GM18907 (cell line): Measurements from ENCODE around the gene ADORA2B.
"Not testable (repeated sequence)": the region's sequence is repeated elsewhere in the genome, so short reads cannot be mapped to it uniquely, and the experiment has no call there.

Source experiments
- ATAC-seq: cut with Tn5 transposase; IDR thresholded peaks from one replicate; pipeline ENCODE4 v1.9.1; 2021; ENCODE audit warnings: mild to moderate bottlenecking, moderate library complexity; ENCODE audit not compliant: unreplicated experiment

The ADORA2B gene

DNA sequence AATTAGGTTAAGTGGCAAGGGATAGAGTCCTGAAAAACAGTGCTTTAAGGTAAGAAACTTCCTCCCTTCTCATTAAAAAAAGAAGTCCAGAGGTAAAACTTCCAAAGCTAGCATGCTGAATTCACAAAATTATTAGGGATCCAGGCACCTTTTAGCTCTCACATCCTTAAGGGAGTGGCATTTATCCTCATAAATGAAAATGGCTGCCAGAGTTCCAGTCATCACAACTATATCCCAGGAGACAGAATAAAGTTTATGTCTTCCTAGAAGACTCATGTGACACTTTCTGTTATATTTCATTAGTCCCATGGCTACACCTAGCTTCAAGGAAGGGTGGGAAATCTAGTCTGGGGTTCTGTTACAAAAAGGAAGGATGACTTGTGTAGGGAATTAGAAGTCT lies 23.3 kb upstream of the ADORA2B start:
- no peak for ATAC-seq

GRCh38 chr17:15922586-15922985 lies 22.3 kb upstream of the ADORA2B start:
- ATAC-seq = no peak

GRCh38 chr17:15926039-15926740 lies 18.7 kb upstream of the ADORA2B start:
- no peak for ATAC-seq

DNA sequence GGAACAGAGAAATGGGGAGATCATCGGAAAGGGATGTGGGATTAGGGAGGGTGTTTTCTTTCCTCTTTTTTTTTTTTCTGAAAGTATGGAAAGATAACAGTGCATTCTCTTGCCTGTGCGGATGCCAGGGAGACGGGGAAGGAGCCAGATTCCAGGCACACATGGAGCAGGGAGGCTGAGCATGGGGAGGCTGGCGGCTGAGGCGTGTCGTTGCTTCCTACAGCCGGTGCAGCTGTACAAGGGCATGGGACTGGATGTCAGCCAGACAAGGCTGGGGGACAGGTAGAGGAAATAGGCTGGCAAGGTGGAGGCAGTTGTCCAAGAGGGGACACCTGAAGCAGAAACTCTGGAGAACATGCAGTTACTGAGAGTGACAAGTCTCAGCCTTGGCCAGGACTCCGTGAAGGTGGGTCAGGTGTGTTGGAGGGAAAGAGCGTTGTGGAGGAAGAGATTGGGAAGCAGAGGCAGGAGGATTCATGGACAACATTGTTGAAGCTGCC lies 16.6 kb upstream of the ADORA2B start:
- no peak for ATAC-seq

GRCh38 chr17:15929941-15930340 lies 15.0 kb upstream of the ADORA2B start:
- ATAC-seq = no peak

DNA sequence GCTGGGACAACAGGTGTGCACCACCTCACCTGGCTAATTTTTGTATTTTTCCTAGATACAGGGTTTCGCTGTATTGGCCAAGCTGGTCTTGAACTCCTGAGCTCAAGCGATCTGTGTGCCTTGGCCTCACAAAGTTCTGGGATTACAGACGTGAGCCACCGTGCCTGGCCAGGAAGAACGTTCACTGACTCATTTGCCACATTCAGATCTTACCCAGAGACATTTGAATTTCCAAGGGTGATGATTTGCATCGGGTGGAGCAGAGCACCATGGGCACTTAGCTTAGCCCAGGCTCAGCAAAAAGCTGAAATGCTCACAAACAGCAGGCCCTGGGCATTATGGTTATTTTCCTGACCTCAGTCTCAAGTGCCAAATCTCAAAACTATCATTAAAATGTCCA lies 14.5 kb upstream of the ADORA2B start:
- no peak for ATAC-seq

GRCh38 chr17:15931394-15931793 lies 13.5 kb upstream of the ADORA2B start:
- ATAC-seq = no peak

DNA sequence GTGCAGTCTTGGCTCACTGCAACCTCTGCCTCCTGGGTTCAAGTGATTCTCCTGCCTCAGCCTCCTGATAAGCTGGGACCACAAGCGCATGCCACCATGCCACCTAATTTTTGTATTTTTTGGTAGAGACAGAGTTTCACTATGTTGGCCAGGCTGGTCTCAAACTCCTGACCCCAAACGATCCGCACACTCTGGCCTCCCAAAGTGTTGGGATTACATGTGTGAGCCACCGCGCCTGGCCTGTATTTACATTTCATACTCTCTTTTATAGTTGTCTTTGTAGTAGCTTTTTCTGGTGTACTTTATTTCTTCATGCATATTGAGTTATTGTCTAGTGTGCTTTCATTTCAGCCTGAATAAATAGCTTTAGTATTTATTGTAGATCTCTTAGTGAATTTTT lies 10.1 kb upstream of the ADORA2B start:
- no peak for ATAC-seq

GRCh38 chr17:15935891-15936290 lies 9.0 kb upstream of the ADORA2B start:
- no peak for ATAC-seq

- ATAC-seq = not testable (repeated sequence)
Observed at GRCh38 chr17:15936481-15936880, 8.4 kb upstream of the ADORA2B start.

DNA sequence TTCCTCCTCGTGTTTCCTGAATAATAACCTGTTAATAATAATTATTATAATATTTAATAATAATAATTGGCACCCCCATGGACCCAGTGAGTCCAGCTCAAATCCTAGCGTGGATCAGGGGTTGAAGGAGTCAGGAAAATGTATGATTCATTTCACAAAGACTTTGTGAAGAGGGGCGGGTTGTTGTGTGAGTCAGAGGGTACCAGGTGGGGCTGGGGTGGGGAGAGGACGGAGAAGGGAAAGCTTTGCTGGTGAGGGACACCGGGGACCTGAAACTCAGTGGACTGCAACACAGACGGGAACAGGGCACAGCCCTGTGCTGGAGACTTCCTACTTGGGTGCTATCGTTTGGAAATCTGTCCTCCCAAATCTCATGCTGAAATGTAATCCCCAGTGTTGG lies 3.1 kb upstream of the ADORA2B start:
- no peak for ATAC-seq

DNA sequence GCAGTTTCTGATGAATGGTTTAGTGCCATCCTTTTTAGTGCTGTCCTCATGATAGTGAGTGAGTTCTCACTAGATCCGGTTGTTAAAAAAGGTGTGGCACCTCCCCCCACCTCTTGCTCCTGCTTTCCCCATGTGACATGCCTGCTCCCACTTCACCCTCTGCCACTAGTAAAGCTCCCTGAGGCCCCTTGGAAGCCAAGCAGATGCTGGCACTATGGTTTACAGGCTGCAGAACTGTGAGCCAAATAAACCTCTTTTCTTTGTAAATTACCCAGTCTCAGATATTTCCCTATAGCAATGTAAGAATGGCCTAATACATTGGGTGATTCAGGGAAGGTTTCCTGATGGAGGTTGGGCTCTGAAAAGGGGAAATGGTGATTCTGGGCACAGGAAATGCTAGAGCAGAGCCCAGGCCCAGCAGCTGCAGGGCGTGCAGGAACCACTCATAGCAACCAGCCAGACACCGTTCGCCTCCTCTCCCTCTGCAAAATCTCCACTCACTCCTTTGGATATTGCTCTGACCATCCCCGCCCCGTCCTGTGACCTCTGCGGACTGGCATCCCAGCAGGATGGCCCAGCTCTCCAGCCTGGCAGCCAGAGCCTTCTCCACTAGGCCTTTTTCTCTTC lies 2.6 kb upstream of the ADORA2B start:
- ATAC-seq = no peak

DNA sequence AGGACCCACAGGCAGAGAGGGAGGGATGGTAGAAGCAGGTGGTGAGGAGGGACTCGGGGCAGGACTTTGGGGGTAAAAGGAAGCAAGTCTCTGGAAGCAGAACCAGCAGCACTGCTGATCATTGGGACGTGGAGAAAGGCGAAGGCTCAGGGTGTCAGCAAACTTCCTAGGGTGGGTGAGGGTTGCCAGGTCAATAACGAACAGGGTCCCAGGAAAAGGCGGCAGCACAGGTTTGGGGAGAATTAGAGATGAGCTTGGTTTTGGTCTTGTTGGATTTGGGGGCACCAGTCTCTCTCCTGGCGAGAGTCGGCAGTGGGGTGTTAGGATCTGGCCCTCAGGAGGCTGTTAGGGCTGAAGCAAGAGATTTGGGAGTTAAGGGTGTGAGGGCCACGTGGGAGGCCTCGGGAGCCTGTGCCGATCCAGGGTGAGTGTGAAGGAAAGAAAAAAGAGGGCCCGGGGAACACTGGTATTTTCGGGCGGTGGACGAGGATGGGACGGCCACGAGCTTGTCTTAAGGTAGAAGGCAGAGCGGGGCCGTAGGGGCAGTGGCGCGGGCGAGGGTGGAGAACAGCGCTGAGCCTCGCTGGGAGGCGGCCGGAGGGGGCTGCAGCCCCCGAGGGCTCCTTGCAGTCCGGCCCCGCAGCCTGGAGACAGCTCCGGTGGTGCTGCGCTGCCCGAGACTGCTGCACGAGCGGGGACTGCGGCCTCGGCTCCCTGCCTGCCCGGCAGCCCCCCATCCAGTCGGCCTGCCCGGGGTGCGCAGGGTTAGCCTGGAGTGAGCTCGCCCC lies 765 bp upstream of the ADORA2B start:
- ATAC-seq = no peak

DNA sequence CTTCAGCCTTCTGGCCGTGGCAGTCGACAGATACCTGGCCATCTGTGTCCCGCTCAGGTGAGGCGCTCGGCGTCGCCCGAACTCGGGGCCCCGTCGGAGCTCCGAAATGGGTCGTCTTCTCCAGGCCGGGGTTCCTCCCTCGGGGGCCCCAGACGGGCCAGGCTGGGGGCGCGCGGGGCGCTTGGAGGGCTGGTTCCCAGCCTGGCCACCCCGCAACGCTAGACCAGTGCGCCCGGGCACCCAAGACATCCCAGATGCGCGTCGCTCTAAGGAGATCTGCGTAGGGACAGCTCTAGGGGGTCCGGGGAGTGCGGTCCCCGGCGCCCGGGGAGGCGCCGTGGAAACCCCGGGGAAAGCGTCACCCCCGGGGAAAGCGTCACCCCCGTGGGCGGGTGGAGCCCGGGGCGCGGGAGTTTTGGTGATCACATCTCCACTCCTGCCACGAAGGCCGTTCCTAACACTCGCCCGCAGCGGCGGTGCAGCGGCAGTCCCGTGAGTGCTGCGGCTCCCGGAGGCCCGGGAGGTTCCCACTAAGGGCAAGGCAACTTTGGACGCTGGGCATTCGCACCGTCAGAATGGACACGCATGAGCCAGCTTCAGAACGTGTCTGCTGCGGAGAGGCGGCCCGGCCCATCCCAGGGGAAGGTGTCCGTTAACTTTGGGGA lies 729 bp downstream of the ADORA2B start:
- peak; percentile 8 for ATAC-seq

- ATAC-seq = no peak
Observed at GRCh38 chr17:15946611-15947120, 1.7 kb downstream of the ADORA2B start.

DNA sequence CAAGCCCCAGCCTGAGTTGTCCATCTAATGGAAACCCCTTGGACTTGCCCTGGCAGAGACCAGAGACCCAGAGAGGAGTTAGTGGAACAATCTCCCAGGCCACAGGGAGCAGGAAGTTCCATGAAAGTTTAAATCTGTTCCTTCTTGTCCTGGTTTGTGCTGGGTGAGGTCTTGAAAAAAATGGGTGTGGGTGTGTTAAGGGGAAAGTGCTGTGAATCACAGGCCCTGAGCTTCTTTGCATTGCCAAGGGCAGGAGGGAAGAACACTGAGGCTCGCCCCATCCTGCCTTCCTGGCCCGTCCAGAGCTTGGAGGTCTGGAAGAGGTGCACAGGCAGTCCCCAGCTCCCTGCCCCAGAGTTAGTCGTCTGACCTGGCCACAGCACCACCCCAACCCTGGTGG lies 2.3 kb downstream of the ADORA2B start:
- no peak for ATAC-seq

DNA sequence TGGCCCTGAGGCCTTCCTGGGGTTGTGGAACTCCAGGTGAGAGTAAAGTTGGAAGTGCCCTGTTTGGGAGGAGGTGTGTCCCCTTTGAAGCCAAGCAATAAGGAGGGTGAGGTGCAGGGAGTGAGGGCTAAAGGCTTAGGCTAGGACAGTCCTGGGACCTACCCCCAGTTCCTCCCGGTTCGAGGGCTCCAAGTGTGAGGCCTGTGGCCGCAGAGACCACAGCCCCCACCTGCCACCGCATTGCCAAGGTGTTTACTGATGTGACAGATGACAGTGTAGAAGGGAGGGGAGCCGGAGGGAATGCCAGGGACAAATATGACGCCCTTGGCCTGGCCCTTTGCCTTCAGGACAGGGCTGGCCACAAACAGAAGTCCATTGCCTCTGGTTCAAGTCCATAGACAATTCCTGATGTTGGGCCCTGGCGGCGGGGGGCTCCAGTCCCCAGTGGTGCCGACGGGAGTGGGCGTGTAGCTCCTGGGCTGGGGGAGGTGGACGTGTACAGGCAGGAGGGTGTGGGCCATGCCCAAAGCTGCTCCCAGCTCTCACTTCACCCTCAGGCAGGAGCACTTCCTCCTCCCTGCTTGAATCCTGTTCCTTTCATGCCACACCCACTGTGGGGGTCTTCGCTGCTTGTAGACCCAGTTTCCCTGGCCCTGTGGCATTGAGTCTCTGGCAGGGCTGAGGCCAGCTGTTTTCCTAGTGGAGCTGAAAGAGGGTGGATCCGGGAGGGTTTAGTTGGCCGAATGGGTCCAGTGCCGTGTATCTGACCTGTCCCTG lies 3.2 kb downstream of the ADORA2B start:
- ATAC-seq = no peak

- ATAC-seq = no peak
Observed at GRCh38 chr17:15951368-15952047, 6.6 kb downstream of the ADORA2B start.

GRCh38 chr17:15952048-15952532 lies 7.2 kb downstream of the ADORA2B start:
- no peak for ATAC-seq
